HFFc6 (cell line): ENCODE measurements around the gene CNNM1. TPM values are rescaled to one million over a fixed set of nuclear protein-coding genes. Genes with fewer than 3 reads are reported as not detected.

Experiments
- DNase-seq: peaks from one replicate; pipeline ENCODE4 v3.0.0-alpha.2; 2018
- H3K27ac Mint-ChIP-seq: 2 replicates; pipeline ENCODE4 v1.8.0; 2020; ENCODE audit warnings: mild to moderate bottlenecking, mixed read lengths
- H3K27me3 Mint-ChIP-seq: 2 replicates; pipeline ENCODE4 v1.8.0; 2021; ENCODE audit warnings: mild to moderate bottlenecking, moderate library complexity, mixed read lengths; ENCODE audit not compliant: insufficient read depth
- H3K36me3 Mint-ChIP-seq: 2 replicates; pipeline ENCODE4 v1.8.0; 2021; ENCODE audit warnings: low read depth, mixed read lengths
- H3K4me1 Mint-ChIP-seq: 2 replicates; pipeline ENCODE4 v1.8.0; 2020; ENCODE audit warnings: low read depth, mixed read lengths
- H3K4me3 Mint-ChIP-seq: 2 replicates; pipeline ENCODE4 v1.8.0; 2020; ENCODE audit warnings: mild to moderate bottlenecking, moderate library complexity, mixed read lengths
- H3K9me3 Mint-ChIP-seq: 2 replicates; pipeline ENCODE4 v1.8.0; 2020; ENCODE audit warnings: mild to moderate bottlenecking, mixed read lengths
- total RNA-seq, 6 experiments: library from RNA; stranded (reverse); fragmentation: NEBNext Ultra II Directional; extraction: Animal tissue kit (Norgen Biotek cat#: 25700); gene quantifications; 2 replicates in 1 of 6; 3 replicates in 5 of 6; pipeline ENCODE4 v1.2.3, GENCODE V29; 2021
- TF ChIP-seq, protein P1 (sequence below): fragments of 200-600 bp; sonication (generic); IDR thresholded peaks from 2 replicates; pipeline ENCODE4 v1.5.0; 2021; ENCODE audit warnings: antibody characterized with exemption, mild to moderate bottlenecking

CNNM1 gene
- total RNA-seq, 6 experiments from 2014 or later: 3.0 to 4.6 (median 3.3) TPM

DNA sequence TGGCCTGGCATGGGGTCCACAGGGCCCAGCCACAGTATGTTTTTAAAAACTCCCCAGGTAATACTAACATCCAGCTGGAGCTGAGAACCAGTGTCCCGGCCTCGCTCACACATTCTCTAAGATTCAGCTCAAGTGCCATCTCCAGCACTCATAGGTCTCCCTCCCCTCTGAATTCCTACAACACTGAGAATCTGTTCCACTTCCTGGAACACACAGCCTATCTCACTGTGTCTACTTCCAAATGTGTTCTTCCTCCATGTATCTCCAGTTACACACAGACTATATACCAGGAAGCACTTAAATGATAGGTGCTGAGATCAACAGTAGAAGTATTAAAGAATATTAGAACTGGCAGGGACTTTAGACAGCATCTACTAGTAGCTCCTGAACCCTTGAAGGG is 90.5 kb downstream of the CNNM1 start:
- H3K4me3 Mint-ChIP-seq: no peak overlapping the region
- no peaks in the 10 kb centered on the region; the same call in 1 of the 2 replicates for H3K27me3 Mint-ChIP-seq
- peaks cover 37% of the 10 kb centered on the region for H3K36me3 Mint-ChIP-seq
- no peak overlapping the region; the same call in 1 of the 2 replicates for H3K27ac Mint-ChIP-seq
- no peaks in the 10 kb centered on the region for H3K9me3 Mint-ChIP-seq
- DNase-seq: no peak
- TF ChIP-seq, protein P1, sequence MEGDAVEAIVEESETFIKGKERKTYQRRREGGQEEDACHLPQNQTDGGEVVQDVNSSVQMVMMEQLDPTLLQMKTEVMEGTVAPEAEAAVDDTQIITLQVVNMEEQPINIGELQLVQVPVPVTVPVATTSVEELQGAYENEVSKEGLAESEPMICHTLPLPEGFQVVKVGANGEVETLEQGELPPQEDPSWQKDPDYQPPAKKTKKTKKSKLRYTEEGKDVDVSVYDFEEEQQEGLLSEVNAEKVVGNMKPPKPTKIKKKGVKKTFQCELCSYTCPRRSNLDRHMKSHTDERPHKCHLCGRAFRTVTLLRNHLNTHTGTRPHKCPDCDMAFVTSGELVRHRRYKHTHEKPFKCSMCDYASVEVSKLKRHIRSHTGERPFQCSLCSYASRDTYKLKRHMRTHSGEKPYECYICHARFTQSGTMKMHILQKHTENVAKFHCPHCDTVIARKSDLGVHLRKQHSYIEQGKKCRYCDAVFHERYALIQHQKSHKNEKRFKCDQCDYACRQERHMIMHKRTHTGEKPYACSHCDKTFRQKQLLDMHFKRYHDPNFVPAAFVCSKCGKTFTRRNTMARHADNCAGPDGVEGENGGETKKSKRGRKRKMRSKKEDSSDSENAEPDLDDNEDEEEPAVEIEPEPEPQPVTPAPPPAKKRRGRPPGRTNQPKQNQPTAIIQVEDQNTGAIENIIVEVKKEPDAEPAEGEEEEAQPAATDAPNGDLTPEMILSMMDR: no peak
- peaks cover 12% of the 10 kb centered on the region; the same call in 1 of the 2 replicates for H3K4me1 Mint-ChIP-seq

GRCh38 chr10:99421233-99421739 is 92.1 kb downstream of the CNNM1 start:
- TF ChIP-seq, protein P1: no peak
- peaks cover 30% of the 10 kb centered on the region for H3K36me3 Mint-ChIP-seq
- peak overlapping the region; percentile 0; the same call in 1 of the 2 replicates for H3K27ac Mint-ChIP-seq
- no peaks in the 10 kb centered on the region for H3K9me3 Mint-ChIP-seq
- H3K4me3 Mint-ChIP-seq: no peak overlapping the region
- peaks cover 12% of the 10 kb centered on the region; the same call in 1 of the 2 replicates for H3K4me1 Mint-ChIP-seq
- no peaks in the 10 kb centered on the region; the same call in 1 of the 2 replicates for H3K27me3 Mint-ChIP-seq
- no peak for DNase-seq

- H3K9me3 Mint-ChIP-seq: no peaks in the 10 kb centered on the region
- no peak overlapping the region for H3K27ac Mint-ChIP-seq
- no peaks in the 10 kb centered on the region; the same call in 1 of the 2 replicates for H3K27me3 Mint-ChIP-seq
- H3K4me1 Mint-ChIP-seq: peaks cover 12% of the 10 kb centered on the region; the same call in 1 of the 2 replicates
- H3K4me3 Mint-ChIP-seq: no peak overlapping the region
- peaks cover 24% of the 10 kb centered on the region for H3K36me3 Mint-ChIP-seq
- TF ChIP-seq, protein P1: no peak
- DNase-seq: no peak
Measured at GRCh38 chr10:99422529-99423096, 93.5 kb downstream of the CNNM1 start.

DNA sequence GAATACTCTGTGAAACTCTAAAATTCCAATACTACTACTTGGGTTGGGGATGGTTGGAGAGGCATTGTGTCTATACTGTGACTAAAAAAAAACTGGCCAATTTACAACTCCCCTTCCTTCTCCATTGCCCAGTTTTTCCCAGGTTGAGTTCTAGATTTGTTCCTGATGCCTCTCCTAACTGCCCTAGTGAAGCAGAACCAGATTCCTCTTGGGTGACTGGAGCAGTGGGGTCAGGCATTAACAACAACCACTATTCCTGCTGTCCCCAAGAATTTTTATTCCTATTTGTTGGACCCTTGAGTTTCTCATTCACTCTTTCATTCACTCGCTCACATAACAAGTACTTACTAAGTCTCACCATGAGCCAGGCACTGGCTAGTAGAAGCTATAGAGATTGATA is 95.5 kb downstream of the CNNM1 start:
- Mint-ChIP-seq H3K4me1 (peaks cover 23% of the 10 kb centered on the region), H3K9me3 (no peaks in the 10 kb centered on the region), H3K4me3 (no peak overlapping the region), H3K36me3 (peaks cover 6% of the 10 kb centered on the region), H3K27ac (no peak overlapping the region), H3K27me3 (no peaks in the 10 kb centered on the region)
- no peak for DNase-seq
- TF ChIP-seq, protein P1: no peak

DNA sequence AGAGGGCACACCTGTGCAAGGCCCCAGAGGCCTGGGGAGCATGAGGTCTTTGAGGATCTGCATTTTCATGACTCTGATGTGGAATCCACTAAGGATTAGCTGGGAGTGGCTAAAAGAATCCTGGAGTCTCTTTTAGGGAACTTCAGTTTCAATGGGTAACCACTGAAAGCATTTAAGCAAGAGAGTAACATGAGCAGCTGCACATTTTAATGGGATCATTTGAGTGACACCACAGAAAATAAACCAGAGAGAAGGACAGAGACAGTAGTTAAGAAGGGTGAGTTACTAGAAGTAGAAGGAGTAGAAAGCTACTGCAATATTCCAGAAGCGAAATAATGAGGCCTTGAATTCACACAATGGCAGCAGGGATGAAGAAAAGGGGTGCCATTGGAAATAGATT is 96.0 kb downstream of the CNNM1 start:
- Mint-ChIP-seq H3K4me1 (peaks cover 27% of the 10 kb centered on the region), H3K9me3 (no peaks in the 10 kb centered on the region), H3K4me3 (no peak overlapping the region), H3K36me3 (peaks cover 3% of the 10 kb centered on the region), H3K27ac (no peak overlapping the region), H3K27me3 (no peaks in the 10 kb centered on the region)
- TF ChIP-seq, protein P1: no peak
- no peak for DNase-seq
